ENCODE results near the gene MTMR1.
A peak's percentile ranks its signal among the peaks of the same experiment; 100 is the strongest.

Gene MTMR1

DNA sequence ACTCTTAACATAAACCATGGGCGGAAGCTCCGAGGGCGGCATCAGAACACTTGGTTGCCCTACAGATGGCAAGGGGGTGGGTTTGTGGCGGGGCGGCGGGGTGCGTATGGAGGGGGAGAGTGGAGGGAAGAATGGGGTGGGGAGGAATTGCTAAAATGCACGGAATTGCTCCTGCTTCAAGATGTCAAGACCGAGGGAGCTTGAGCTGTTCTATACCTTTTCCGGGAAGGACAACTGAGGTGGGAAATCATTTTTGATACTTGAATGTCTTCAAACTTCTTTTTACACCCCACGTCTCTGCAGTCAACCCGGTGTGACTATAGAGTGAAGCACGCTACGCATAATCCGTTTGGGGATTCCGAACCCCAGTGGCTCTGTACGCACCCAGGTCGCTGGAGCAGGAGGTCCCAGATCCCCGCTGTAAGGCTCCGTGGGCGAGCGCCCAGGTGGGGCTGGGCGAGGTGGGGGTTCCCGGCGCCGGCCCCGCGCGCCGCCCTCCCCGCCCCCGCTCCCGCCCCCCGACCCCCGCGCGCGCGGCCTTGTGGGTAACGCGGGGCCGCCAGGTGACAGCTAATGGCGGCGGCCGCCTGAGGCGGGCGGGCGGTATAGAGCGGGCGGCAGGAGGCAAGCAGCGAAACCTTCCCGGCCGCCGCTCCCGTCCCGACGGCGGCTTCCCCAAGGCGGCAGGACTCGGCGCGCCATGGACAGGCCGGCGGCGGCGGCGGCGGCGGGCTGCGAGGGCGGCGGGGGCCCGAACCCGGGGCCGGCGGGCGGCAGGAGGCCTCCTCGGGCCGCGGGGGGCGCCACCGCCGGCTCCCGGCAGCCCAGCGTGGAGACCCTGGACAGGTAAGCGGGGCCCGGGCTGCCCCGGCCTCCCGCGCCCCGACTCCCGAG is at the start of gene MTMR1:
Gene MTMR1 (plus strand): TSS at position 566 of the 894 bp plus-strand sequence. CDS start 135 bp downstream, at position 701.
- H3K4me3 ChIP-seq (ENCODE audit: low read length): peak within 1 kb of the TSS; percentile 95
- no peak for TF ChIP-seq ZNF274 (IDR thresholded peaks at IDR 0.05; ENCODE audit: low read depth, low read length)

DNA sequence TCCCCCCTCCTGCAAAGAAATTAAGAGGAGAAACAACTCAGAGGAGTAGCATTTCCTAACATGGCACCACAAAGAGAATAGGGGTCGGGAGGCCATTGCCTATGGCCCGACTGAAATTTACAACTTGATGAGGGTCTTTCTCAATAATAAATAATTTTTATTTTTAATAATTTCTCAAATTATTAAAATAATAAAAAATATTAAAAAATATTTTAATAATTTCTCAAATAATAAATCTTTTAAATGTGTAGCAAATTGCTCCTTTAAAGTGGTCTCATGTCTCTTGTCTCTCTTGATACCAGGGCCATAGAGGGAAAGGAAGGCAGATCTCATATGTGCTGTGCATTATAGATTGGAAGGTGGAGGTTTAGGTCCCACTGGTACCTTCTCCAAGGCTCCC is 49.2 kb upstream of the MTMR1 start:
- no peak overlapping the region for H3K4me3 ChIP-seq (ENCODE audit: low read length)
- no peak for TF ChIP-seq ZNF274 (IDR thresholded peaks at IDR 0.05; ENCODE audit: low read depth, low read length)

DNA sequence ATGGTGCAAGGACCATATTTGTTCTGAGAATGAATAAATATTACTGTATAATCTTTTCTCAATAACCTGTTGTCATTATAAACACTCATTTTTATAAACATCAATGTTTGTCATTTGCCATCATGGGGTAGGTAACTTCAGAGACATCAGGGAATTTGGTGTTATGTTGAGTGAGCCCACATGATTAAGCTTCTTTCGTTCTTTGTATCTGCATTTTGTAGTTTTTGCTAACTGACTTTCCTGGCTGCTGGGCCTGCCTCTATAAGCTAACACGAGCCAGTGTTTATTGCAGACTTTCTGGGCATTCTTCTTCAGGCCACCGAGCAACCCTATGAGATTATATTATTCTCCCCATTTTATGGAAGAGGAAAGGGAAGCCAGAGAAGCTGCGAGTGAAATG is 48.8 kb upstream of the MTMR1 start:
- TF ChIP-seq ZNF274 (IDR thresholded peaks at IDR 0.05; ENCODE audit: low read depth, low read length): no peak
- no peak overlapping the region for H3K4me3 ChIP-seq (ENCODE audit: low read length)

DNA sequence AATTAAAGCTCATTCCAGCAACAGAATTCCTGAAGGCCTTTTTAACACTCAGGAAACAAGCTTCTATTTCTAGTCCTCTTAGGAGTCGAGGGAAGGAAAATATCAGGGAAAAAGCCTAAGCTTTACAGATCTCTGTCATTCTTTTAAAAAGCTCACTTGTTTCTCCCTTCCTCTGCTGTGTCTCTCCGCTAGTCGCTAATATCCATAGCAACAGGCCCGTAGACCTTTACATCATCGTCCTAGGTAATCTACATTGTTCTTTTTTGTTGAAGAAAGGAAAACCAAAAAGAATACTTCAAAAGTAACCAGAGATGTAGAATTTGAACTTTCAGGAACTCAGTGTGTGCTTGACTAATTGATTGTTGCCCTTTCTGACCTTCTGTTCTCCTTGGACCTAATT is 45.9 kb upstream of the MTMR1 start:
- H3K4me3 ChIP-seq (ENCODE audit: low read length): no peak overlapping the region
- no peak for TF ChIP-seq ZNF274 (IDR thresholded peaks at IDR 0.05; ENCODE audit: low read depth, low read length)

DNA sequence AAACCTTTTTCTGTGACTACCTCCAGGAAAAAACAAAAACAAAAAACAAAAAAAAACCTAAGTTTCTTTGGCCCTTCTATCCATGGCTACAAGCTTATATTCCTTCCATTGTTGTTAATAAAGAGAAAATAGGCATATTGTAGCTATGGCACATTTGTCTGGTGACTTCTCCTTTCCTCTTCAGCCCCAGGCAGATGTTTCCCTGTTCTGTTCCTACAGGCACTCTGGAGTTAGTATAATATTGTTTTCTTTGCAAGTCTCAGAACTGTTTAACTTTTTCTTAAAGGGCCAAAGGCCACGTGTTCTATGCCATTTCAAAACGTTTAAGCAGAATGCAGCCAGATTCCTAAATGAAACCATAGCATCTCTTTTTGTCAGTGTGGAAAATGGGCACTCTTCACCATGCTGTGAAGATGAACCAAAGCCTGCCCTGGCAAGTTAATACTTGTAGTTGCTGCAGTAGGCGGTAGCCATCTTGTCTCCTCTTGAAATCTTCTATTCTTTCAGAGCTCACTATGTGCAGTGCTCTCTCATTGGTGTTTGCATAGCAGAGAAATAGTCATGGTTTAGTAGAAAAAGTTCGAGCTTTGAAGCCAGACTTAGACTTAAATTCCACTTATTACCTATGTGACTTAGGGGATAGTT is 44.8 kb upstream of the MTMR1 start:
- no peak for TF ChIP-seq ZNF274 (IDR thresholded peaks at IDR 0.05; ENCODE audit: low read depth, low read length)

DNA sequence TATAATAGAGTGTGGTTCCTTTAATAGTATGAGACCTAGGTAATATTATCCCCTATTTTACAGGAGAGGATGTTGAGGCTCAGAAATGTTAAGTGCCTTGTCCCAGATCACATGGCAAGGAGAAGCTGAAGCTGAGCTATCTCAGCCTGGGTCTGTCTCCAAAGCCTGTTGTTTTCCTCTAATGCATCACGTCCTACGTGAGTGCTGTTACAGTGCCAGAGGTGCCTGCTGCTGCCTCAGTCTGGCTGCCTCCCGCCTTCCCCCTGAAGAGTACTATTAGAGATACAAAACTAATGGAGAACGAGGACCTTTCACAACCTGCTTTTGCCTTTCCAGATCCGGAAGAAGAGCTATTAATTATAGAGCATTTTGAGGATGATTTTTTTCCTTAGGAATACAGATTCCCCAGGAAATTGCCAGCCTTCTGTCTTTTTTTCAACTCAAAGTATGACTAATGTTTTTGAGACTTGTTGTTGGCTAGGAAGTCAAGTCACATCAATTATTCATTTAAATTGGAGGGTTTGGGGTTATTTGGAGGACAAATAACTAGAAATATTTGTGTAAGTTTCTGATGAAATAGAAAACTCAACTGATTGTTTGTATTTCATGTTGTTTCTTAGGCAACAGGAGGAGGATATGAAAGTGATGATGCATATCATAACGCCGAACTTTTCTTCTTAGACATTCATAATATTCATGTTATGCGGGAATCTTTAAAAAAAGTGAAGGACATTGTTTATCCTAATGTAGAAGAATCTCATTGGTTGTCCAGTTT is 43.9 kb upstream of the MTMR1 start:
- H3K4me3 ChIP-seq (ENCODE audit: low read length): no peak overlapping the region
- TF ChIP-seq ZNF274 (IDR thresholded peaks at IDR 0.05; ENCODE audit: low read depth, low read length): no peak

More for the DNA sequence above, 44.8 kb upstream of the MTMR1 start:
- no peak overlapping the region for H3K4me3 ChIP-seq (ENCODE audit: low read length)

DNA sequence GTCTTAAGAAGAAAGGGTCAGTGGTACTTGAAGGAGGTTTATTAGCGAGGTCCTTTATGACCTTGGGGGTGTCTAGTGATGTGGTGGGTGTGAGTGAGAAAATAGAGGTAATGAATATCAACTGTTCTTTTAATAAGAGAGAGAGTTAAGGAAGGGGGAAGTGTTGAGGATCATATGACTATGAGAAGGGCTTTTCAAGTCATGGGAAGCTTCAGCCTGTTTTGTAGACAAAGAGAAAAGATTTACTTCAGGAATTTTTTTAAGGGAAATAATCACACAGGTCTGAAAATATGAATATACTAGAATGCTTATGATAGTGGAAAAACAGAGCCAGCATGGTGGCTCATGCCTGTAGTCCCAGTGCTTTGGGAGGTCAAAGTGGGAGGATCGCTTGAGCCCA is 41.3 kb upstream of the MTMR1 start:
- H3K4me3 ChIP-seq (ENCODE audit: low read length): no peak overlapping the region
- no peak for TF ChIP-seq ZNF274 (IDR thresholded peaks at IDR 0.05; ENCODE audit: low read depth, low read length)

DNA sequence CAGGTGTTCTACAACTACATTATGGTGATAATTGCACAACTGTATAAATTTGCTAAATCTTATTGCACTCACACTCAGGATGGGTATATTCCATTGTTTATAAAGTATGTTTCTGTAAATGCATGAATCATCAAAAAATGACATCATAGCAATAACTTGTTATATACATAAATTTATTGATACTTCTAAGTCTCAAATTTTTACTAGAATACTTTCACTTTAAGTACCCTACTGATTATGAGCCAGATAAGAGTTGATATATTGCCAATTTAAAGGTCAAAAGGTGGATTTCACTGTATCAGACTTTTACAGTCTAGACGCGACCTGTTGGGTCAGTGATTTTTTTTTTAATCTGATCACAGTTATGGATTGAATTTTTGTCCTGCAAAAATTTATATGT is 37.4 kb upstream of the MTMR1 start:
- no peak for TF ChIP-seq ZNF274 (IDR thresholded peaks at IDR 0.05; ENCODE audit: low read depth, low read length)

DNA sequence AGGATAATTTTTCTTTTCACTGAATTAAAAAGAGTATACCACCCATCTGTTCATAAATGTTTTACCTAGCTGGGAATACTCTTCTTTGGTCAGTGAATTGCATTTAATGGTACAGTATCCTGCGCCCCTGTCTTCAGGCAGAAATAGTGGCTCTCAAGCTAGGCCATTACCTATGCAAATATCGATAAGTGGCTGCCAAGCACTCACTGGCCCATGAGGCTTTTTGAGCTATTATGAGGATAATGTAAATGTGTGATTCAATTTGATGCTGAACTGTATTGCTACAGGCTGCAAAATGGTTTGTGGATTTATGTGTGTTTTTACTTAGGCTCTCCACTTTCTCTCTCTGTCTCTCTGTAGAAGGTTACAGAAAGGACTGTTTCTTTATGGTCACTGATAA is 30.1 kb upstream of the MTMR1 start:
- no peak overlapping the region for H3K4me3 ChIP-seq (ENCODE audit: low read length)
- TF ChIP-seq ZNF274 (IDR thresholded peaks at IDR 0.05; ENCODE audit: low read depth, low read length): no peak

More for the DNA sequence above, 37.4 kb upstream of the MTMR1 start:
- H3K4me3 ChIP-seq (ENCODE audit: low read length): no peak overlapping the region

DNA sequence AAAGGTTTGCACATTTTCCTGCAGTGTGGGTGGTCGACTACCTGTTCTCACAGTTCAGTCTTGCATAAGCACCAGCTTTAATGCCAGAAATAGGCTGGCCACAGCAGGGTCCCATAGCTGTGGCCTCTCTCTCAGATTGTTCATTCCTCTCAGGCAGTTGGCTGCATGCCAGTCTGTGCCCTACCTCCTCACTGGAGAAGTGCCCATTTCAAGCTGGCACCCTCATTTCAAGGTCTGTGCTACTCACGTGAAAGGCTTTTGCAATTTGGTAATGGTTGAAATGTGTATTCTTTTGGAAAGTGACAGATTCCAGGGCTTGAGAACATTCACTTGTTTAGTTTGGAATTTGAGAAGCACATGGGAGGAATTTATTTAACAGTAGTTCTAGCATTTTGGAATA is 28.9 kb upstream of the MTMR1 start:
- TF ChIP-seq ZNF274 (IDR thresholded peaks at IDR 0.05; ENCODE audit: low read depth, low read length): no peak
- H3K4me3 ChIP-seq (ENCODE audit: low read length): no peak overlapping the region

DNA sequence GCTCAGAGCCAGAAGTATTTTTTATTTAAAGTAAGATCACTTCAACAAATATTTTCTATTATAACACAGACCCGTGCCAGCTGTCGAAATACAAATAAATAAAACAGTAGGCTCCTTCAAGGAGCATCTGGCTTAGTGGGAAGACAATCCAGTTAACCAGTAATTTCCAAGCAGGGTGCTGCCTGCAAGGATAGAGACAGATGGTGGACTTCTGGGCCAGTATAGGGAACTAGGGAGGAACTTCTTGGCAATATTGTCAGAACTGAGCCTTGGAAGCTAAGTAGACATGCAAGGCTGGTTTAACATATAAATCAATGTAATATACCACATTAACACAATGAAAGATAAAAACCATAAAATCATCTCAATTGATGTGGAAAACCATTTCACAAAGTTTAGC is 17.0 kb upstream of the MTMR1 start:
- TF ChIP-seq ZNF274 (IDR thresholded peaks at IDR 0.05; ENCODE audit: low read depth, low read length): no peak
- no peak overlapping the region for H3K4me3 ChIP-seq (ENCODE audit: low read length)

DNA sequence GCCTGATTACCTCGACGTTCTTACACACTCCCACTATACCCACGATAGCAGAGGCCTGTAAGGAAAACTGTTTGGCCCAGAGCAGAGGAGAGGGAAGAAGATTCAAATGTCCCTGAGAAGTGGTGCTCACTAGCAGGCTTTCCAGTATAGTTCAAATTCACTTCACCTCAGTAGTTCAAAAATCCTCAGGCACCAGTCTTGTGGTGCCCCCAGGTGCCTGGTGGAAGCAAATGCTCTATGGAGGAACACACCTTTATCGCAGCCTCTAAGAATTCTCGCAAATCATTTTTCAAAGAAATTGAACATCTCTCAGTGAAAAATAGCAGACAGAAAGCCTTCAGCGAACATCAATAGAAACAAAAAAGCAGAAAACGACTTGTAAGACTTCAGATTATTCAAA is 12.2 kb upstream of the MTMR1 start:
- TF ChIP-seq ZNF274 (IDR thresholded peaks at IDR 0.05; ENCODE audit: low read depth, low read length): no peak
- no peak overlapping the region for H3K4me3 ChIP-seq (ENCODE audit: low read length)

DNA sequence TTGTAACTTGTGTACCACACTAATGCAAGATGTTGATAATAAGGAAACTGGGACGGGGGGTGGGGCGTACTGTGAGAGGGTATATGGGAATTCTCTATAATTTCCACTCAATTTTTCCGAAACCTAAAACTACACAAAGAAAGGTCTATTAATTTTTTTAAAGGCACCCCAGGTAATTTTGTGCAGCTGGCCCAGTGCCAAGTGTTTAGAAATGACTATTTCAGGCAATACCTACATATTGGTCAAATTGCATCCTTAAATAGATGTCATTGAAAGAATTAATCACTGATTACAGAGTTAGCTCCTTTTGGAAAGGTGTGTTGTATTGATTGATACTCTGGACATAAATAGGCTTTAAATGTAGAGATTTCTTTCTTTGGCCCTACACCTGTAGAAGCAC is 10.1 kb upstream of the MTMR1 start:
- no peak for TF ChIP-seq ZNF274 (IDR thresholded peaks at IDR 0.05; ENCODE audit: low read depth, low read length)
- H3K4me3 ChIP-seq (ENCODE audit: low read length): no peak overlapping the region

DNA sequence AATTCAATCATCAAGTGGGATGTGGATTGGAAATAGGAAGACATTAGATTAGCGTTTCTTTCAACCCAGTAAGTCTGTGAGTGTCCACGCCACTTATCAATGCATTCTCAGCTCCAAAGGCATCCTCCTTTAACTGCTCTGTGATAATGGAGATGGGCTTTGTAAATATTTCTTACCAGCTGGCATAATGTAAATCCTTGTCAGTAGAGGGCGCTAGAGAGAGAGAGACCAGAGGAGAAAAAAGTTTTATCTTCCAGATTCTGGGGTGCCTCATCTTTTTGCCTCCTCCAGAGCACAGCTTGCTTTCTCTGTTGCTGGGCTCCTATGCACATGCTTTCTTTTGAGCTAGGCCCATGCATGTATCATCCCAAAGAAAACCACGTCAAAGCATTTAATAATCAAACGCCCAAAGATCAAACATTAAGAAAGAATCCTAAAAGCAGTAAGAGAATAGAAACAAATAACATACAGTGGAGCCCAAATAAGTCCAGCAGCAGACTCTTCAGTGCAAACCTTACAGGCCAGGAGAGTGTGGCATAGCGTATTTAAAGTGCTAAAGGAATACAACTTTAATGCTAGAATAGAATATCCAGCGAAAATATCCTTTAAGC is 9.6 kb upstream of the MTMR1 start:
- no peak overlapping the region for H3K4me3 ChIP-seq (ENCODE audit: low read length)
- TF ChIP-seq ZNF274 (IDR thresholded peaks at IDR 0.05; ENCODE audit: low read depth, low read length): no peak

All from GM08714 (cell line).